Suprapubic skin (tissue), 4 donors: Measurements from ENCODE around the gene PPP2R3A.

Source experiments
- CTCF ChIP-seq, 2 donors: fragments of 200-600 bp in 1 of 2; fragments of 450-650 bp in 1 of 2; sonication (generic) in 1 of 2; IDR thresholded peaks; one replicate each; pipeline ENCODE4 v1.5.1; 2016 to 2019; ENCODE audit warnings: antibody characterized with exemption in 2 of 2, mild to moderate bottlenecking in 1 of 2, moderate library complexity in 1 of 2
- POLR2A ChIP-seq, 2 donors: fragments of 450-650 bp; IDR thresholded peaks; one replicate each; pipeline ENCODE4 v1.6.1; 2017; ENCODE audit warnings: antibody characterized with exemption in 2 of 2, mild to moderate bottlenecking in 2 of 2, moderate library complexity in 2 of 2
- POLR2AphosphoS5 ChIP-seq, 3 donors: sonication (generic); formaldehyde crosslinking; IDR thresholded peaks; one replicate each; pipeline ENCODE4 v1.6.1; 2017; ENCODE audit warnings: antibody characterized with exemption in 3 of 3

- TF ChIP-seq CTCF (IDR thresholded peaks at IDR 0.05) (no peak), POLR2A (IDR thresholded peaks at IDR 0.05) (no peak), POLR2AphosphoS5 (IDR thresholded peaks at IDR 0.05) (no peak)
These were observed 103.2 kb downstream of the PPP2R3A start for GRCh38 chr3:136068708-136069107.
